NB4 (cell line): Measurements from ENCODE around the gene GORASP1.

ENCODE experiments used
- MYC ChIP-seq: IDR thresholded peaks from 2 replicates; pipeline ENCODE4 v1.6.1; 2011; ENCODE audit warnings: low read depth, low read length
- POLR2A ChIP-seq: IDR thresholded peaks from 2 replicates; pipeline ENCODE4 v1.6.1; 2011; ENCODE audit warnings: mild to moderate bottlenecking; ENCODE audit not compliant: insufficient read length; ENCODE audit errors: extremely low read depth
- TF ChIP-seq, protein P1 (sequence below): IDR thresholded peaks from one replicate; pipeline ENCODE4 v1.5.1; 2012; ENCODE audit warnings: low read depth, low read length
- TF ChIP-seq, protein P2 (sequence below): IDR thresholded peaks from 2 replicates; pipeline ENCODE4 v1.6.1; 2011; ENCODE audit warnings: low read depth, low read length

DNA sequence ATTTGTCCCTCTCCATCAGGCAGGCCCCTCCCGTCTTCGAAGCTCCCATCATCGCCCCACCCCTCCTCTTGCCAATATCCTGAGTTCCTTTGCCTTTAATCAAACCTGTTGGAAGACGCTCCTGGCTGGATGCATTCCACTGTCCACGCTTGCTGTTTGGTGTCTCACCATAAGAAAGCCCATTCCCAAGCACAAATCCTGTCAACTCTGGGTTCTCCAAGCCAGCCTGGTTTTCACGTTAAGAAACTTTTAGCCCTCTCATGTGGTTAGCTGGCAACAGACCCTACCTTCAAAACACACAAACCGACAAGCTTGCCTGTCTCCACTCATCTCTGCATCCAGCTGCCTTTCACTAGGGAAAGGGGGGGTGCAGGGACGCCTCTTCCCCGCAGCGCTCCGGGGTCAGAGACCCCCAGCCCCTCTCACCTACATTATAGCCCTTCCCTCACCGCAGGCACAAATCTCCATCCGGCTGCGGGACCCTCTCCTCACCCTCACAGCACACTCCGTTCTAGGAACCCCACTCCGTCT lies 1.1 kb downstream of the GORASP1 start:
- TF ChIP-seq, protein P1, sequence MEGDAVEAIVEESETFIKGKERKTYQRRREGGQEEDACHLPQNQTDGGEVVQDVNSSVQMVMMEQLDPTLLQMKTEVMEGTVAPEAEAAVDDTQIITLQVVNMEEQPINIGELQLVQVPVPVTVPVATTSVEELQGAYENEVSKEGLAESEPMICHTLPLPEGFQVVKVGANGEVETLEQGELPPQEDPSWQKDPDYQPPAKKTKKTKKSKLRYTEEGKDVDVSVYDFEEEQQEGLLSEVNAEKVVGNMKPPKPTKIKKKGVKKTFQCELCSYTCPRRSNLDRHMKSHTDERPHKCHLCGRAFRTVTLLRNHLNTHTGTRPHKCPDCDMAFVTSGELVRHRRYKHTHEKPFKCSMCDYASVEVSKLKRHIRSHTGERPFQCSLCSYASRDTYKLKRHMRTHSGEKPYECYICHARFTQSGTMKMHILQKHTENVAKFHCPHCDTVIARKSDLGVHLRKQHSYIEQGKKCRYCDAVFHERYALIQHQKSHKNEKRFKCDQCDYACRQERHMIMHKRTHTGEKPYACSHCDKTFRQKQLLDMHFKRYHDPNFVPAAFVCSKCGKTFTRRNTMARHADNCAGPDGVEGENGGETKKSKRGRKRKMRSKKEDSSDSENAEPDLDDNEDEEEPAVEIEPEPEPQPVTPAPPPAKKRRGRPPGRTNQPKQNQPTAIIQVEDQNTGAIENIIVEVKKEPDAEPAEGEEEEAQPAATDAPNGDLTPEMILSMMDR = no peak
- TF ChIP-seq POLR2A = no peak
- no peak for TF ChIP-seq MYC
- TF ChIP-seq, protein P2, sequence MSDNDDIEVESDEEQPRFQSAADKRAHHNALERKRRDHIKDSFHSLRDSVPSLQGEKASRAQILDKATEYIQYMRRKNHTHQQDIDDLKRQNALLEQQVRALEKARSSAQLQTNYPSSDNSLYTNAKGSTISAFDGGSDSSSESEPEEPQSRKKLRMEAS = no peak
